Measurements from ENCODE around the gene ROR1. TPM values are rescaled to one million over a fixed set of nuclear protein-coding genes. Genes with fewer than 3 reads are reported as not detected.

ROR1 gene
- total and polyA plus RNA-seq, 2 donors (not counting 1 experiment from before 2014, with no cell fraction given), result 0.46 to 16.0 TPM

DNA sequence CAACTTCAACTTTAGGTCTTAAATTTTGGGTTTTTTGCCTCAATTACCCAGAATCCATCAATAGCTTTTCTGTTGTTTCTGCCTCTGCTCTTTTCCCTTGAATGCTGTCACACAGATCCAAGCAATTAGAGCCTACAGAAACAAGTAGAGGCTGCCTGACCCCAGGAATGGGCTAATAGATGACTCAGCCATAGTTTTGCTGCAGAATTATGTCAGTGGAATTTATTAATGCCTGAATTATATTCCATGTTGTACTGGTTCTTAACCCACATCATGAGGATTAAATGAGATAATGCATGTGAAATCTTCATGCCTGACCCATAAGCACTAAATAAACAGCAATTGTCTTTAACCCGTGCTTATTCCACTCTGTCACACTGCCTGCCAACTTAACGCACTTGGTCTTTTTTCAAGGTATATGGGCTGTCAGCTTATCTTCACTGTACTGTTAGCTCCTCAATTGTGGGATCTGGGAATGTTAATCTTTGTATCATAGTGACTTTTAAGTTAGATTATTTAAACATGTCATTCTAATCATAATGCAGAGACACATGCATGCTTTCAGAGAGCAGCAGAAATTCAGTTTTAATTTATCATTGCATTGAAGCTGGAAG lies 213.3 kb downstream of the ROR1 start:
- Histone ChIP-seq H3K27me3 (replicated peaks in 1 of 4; ENCODE audit: control extremely low read depth in 1 of 4, control insufficient read depth in 3 of 4, insufficient read depth in 4 of 4, low read length in 3 of 4) (no peaks in the 10 kb centered on the region), H3K4me1 (ENCODE audit: control insufficient read depth in 2 of 2, insufficient read depth in 2 of 2, low read length in 2 of 2) (no peaks in the 10 kb centered on the region), H3K4me2 (replicated peaks; ENCODE audit: low read depth, low read length, poor library complexity, severe bottlenecking) (no peak overlapping the region), H2AFZ (ENCODE audit: insufficient read depth, low read depth, low read length, poor library complexity, severe bottlenecking) (no peak overlapping the region), H3K27ac (ENCODE audit: low read length in 2 of 2) (no peak overlapping the region), H3K79me2 (ENCODE audit: control insufficient read depth, insufficient read depth, low read length) (no peaks in the 10 kb centered on the region), H3K9ac (ENCODE audit: low read length) (no peak overlapping the region), H4K20me1 (ENCODE audit: control insufficient read depth, insufficient read depth, low read length, poor library complexity, severe bottlenecking) (no peaks in the 10 kb centered on the region), H3K36me3 (replicated peaks in 1 of 2; ENCODE audit: control extremely low read depth in 1 of 2, control insufficient read depth in 1 of 2, extremely low read depth in 1 of 2, insufficient read depth in 2 of 2, low read length in 1 of 2) (no peaks in the 10 kb centered on the region), H3K9me3 (ENCODE audit: control extremely low read depth in 1 of 3, control insufficient read depth in 2 of 3, insufficient read depth in 1 of 3, low read length in 2 of 3) (no peaks in the 10 kb centered on the region), H3K4me3 (ENCODE audit: control extremely low read depth in 1 of 5, extremely low read depth in 1 of 5, insufficient read depth in 1 of 5, low read depth in 2 of 5, low read length in 4 of 5) (no peak overlapping the region)
- Mint-ChIP-seq H3K27me3 (peaks cover 7% of the 10 kb centered on the region), H3K4me3 (no peak overlapping the region), H3K4me1 (no peaks in the 10 kb centered on the region), H3K9me3 (ENCODE audit: insufficient read depth) (no peaks in the 10 kb centered on the region), H3K27ac (no peak overlapping the region)
- CTCF ChIA-PET, result no interaction called here
- TF ChIP-seq EZH2 (IDR thresholded peaks at IDR 0.05; ENCODE audit: borderline replicate concordance, insufficient read depth, low read depth, low read length, poor library complexity, severe bottlenecking), result no peak
- WGBS (ENCODE audit: insufficient coverage), result no CpG with 5 or more reads among the region's 2 CpGs
- no peak for ATAC-seq (ENCODE audit: low read depth)
- intact Hi-C loops (cut with micrococcal nuclease), result no loop called here
- POLR2A ChIA-PET, result no interaction called here
- DNase-seq, result no peak

DNA sequence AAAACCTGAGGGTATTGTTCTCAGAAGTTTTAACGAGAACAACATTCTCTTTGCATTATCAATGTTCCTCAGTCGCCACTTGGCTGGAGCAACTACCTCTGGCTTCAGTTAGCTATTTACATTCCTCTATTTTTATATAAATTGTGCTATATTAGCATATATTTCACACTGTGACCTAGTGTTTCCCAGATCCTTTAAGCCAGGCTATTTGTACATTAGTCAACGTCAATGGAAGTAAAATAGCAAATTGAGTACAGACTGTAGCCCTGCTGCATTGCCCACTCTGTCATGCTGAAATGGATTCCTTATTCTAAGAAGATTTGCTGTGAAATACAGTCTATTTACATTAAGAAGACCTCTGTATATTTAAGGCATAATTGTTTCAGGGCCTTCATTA lies 213.8 kb downstream of the ROR1 start:
- H4K20me1 ChIP-seq (ENCODE audit: control insufficient read depth, insufficient read depth, low read length, poor library complexity, severe bottlenecking), result no peaks in the 10 kb centered on the region
- H3K27ac Mint-ChIP-seq, result no peak overlapping the region
- H3K27me3 ChIP-seq (replicated peaks in 1 of 4; ENCODE audit: control extremely low read depth in 1 of 4, control insufficient read depth in 3 of 4, insufficient read depth in 4 of 4, low read length in 3 of 4), result no peaks in the 10 kb centered on the region
- peaks cover 7% of the 10 kb centered on the region for H3K27me3 Mint-ChIP-seq
- ChIA-PET CTCF (no interaction called here), POLR2A (no interaction called here)
- no peak overlapping the region for H2AFZ ChIP-seq (ENCODE audit: insufficient read depth, low read depth, low read length, poor library complexity, severe bottlenecking)
- ATAC-seq (ENCODE audit: low read depth) (no peak), DNase-seq (no peak)
- H3K4me1 ChIP-seq (ENCODE audit: control insufficient read depth in 2 of 2, insufficient read depth in 2 of 2, low read length in 2 of 2), result no peaks in the 10 kb centered on the region
- no peaks in the 10 kb centered on the region for H3K4me1 Mint-ChIP-seq
- intact Hi-C loops (cut with micrococcal nuclease), result no loop called here
- no peak overlapping the region for H3K9ac ChIP-seq (ENCODE audit: low read length)
- no peak overlapping the region for H3K4me3 ChIP-seq (ENCODE audit: control extremely low read depth in 1 of 5, extremely low read depth in 1 of 5, insufficient read depth in 1 of 5, low read depth in 2 of 5, low read length in 4 of 5)
- TF ChIP-seq, protein P1, sequence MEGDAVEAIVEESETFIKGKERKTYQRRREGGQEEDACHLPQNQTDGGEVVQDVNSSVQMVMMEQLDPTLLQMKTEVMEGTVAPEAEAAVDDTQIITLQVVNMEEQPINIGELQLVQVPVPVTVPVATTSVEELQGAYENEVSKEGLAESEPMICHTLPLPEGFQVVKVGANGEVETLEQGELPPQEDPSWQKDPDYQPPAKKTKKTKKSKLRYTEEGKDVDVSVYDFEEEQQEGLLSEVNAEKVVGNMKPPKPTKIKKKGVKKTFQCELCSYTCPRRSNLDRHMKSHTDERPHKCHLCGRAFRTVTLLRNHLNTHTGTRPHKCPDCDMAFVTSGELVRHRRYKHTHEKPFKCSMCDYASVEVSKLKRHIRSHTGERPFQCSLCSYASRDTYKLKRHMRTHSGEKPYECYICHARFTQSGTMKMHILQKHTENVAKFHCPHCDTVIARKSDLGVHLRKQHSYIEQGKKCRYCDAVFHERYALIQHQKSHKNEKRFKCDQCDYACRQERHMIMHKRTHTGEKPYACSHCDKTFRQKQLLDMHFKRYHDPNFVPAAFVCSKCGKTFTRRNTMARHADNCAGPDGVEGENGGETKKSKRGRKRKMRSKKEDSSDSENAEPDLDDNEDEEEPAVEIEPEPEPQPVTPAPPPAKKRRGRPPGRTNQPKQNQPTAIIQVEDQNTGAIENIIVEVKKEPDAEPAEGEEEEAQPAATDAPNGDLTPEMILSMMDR (IDR thresholded peaks at IDR 0.05), result no peak
- TF ChIP-seq EZH2 (IDR thresholded peaks at IDR 0.05; ENCODE audit: borderline replicate concordance, insufficient read depth, low read depth, low read length, poor library complexity, severe bottlenecking), result no peak
- no peaks in the 10 kb centered on the region for H3K9me3 ChIP-seq (ENCODE audit: control extremely low read depth in 1 of 3, control insufficient read depth in 2 of 3, insufficient read depth in 1 of 3, low read length in 2 of 3)
- H3K27ac ChIP-seq (ENCODE audit: low read length in 2 of 2), result no peak overlapping the region
- 100% methylated on average over 1 of the region's 3 CpGs for WGBS (ENCODE audit: insufficient coverage)
- H3K79me2 ChIP-seq (ENCODE audit: control insufficient read depth, insufficient read depth, low read length), result no peaks in the 10 kb centered on the region
- no peak overlapping the region for H3K4me3 Mint-ChIP-seq
- no peaks in the 10 kb centered on the region for H3K9me3 Mint-ChIP-seq (ENCODE audit: insufficient read depth)
- no peak overlapping the region for H3K4me2 ChIP-seq (replicated peaks; ENCODE audit: low read depth, low read length, poor library complexity, severe bottlenecking)
- H3K36me3 ChIP-seq (replicated peaks in 1 of 2; ENCODE audit: control extremely low read depth in 1 of 2, control insufficient read depth in 1 of 2, extremely low read depth in 1 of 2, insufficient read depth in 2 of 2, low read length in 1 of 2), result no peaks in the 10 kb centered on the region
